Measurements from ENCODE around the gene TM4SF5.

The TM4SF5 gene, protein sequence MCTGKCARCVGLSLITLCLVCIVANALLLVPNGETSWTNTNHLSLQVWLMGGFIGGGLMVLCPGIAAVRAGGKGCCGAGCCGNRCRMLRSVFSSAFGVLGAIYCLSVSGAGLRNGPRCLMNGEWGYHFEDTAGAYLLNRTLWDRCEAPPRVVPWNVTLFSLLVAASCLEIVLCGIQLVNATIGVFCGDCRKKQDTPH

DNA sequence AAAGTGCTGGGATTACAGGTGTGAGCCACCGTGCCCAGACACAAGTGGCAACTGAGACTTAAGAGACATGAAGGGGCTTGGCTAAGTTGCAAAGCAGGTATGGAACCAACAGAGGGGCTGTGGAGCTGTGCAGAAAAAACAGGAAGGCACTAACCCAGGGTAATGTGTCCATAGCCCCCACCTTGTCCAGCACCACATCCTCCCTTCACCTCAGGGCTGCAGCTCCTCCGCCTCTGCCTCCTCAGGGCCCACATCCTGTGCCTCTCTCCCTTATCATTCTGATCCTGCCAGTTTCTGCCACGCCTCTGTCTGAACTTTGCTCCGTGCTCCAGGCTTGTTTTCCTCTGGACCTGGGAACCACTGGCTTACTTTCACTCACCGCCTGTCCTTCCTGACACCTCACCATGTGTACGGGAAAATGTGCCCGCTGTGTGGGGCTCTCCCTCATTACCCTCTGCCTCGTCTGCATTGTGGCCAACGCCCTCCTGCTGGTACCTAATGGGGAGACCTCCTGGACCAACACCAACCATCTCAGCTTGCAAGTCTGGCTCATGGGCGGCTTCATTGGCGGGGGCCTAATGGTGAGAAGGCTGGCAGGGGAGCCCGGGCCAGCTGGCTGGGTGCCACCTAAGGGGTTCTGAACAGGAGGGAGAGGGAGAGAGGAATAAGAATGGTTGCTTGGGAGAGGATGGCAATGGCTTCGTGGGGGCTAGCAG is at the start of gene TM4SF5:
Gene TM4SF5 (plus strand): TSS at position 368 of the 716 bp plus-strand sequence. CDS start 37 bp downstream, at position 405.
- no peak for DNase-seq

DNA sequence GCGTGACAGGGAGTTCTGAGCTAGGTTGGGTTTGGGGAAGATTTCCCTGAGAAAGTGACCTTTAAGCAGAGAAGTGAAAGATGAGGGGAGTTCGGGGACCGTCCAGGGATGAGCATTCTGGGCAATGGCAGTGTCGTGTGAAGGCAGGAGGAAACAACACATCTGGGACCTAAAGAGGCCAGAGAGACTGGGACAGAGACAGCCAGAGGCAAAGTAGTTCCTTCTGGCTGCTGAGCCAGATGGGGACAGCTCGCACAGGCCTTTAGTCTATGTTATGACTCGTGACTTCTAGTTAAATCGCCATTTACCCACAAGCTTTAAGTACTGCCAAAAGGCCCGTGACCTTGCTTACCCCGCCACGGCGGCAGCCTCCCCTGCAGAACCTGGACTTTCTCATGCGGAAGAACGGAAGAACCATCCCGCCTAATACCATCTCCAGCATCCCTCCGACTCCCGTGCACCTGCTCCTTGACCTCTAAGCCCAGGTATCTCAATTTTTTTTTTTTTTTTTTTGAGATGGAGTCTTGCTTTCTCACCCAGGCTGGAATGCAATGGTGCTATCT is 48.9 kb upstream of the TM4SF5 start:
- no peak for DNase-seq

DNA sequence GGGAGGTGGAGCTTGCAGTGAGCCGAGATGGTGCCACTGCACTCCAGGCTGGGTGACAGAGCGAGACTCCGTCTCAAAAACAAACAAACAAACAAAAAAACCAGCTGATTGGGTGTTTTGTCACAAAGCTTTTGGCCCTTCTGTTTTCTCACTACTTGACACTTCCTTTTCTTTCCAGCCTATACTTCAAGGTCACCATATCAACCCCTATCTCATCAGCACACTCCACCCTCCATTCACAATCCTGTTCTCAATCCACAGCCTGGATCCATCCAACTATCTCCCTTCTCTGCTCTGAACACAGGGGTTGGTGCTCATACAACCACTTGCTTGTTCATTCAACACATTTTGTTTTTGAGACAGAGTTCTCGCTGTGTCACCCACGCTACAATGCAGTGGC is 47.0 kb upstream of the TM4SF5 start:
- DNase-seq, result no peak

DNA sequence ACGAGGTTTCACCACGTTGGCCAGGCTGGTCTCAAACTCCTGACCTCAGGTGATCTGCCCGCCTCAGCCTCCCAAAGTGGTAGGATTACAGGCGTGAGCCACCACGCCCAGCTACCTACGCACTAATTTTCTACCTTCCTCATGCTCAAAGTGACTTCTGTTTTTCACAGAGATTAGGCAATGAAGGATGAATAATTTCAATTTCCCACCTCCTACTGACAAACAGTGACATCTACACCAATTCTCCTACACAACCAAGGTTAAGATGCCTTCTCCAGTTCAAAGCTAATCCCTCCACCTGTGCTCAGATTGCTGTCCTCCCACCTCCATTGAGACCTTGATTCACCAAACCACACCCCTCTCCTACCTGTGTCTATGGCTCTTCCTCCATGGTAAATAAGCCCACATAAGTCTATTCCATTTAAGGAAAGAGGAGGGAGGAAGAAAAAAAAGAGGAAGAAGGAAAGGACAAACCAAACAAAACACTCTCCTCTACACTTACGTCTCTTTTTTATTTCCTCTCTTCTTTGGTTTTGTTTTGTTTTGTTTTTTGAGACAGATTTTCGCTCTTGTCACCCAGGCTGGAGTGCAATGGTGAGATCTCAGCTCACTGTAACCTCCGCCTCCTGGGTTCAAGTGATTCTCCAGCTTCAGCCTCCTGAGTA is 45.9 kb upstream of the TM4SF5 start:
- DNase-seq, result no peak

DNA sequence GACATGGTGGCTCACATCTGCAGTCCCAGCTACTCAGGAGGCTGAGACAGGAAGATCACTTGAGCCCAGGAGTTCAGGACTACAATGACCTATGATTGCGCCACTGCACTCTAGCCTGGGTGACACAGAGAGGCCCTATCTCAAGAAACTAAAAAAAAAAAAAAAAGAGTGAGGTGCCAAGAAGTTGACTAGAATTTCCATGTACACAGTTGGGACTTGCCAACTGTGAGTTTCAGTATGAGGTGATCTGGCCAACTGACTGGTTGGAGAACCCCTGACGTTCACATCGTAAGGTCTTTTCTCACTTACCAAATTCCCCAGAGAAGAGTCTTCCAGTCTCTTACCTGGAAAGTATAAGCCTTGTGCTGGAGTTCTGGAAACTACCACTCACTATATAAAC is 43.6 kb upstream of the TM4SF5 start:
- no peak for DNase-seq

DNA sequence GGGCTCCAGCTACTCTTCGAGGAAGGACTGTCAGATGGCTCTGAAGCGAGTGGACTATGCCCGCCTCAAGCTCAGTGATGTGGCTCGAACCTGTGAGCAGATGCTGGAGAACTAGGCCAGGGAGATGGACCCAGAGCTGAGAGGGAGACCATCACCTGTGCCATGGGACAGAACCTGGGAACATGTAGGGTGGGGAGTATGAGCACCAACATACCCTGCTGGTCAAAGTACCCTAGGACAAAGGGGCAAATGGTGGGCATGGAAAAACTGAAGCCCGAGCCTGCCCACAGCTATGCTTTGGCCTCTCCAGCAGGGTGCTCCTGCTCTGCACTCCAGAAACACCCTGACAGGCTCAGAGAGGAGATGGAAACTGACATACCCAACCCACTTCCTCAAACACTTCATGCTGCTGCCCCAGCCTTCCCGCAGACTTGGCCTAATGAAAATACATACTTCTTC is 38.6 kb upstream of the TM4SF5 start:
- no peak for DNase-seq

DNA sequence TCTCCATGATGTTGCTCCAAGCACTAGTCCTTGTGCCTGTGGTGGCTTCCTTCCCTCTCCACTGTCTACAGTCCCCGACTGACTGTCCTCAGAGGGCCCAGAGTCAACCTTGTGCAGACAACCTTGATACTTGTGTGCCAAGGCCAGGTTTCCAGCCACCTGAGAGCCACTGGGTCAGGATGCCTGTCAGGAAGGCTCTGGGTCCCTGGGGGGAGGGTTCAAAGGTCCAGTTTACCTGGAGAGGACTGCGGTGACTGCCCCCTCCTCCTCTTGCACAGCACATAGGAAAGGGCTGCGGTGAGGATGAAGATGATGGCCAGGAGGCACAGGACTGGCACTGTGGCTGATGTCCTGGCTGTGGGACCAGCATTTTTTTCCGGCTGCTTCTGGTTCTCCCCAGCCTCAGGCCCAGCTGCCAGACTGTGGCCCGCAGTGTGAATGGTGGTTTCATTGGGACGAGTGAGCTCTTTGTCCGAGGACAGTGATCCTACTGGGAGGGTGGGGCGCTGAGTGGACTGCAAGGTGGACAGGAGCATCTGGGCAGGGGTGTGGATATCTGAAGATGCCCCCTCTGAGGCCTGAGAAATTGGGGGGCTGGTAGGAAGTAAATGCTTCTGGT is 36.7 kb upstream of the TM4SF5 start:
- DNase-seq, result no peak

DNA sequence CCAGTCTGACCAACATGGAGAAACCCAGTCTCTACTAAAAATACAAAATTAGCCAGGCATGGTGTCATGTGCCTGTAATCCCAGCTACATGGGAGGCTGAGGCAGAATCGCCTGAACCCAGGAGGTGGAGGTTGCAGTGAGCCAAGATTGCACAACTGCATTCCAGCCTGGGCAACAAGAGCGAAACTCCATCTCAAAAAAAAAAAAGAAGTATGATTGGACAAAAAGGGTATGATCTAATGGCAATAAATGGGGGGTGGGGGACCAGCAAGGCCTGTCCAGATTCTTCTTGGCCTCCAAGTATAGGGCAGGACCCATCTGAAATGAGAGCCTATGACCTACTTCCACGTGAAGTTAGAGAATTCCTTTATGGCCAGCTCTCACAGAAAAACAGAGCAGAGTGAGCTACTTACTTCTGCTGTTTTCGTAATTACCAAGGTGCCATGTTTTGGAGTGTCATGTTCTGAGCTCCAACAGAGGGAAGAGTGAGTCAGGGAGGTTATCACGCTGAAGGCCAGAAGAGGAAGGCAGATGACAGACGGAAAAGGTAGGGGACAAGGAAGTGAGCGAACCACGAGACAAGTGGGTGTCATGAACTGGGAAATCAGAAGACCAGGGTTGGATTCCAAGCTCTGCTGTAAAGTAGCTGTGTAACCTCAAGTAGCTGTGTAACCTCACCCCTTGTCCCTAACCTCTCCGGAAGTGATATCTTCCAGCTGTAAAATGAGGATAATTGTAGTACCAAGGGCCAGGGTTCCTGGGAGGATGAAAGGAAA is 35.6 kb upstream of the TM4SF5 start:
- no peak for DNase-seq

DNA sequence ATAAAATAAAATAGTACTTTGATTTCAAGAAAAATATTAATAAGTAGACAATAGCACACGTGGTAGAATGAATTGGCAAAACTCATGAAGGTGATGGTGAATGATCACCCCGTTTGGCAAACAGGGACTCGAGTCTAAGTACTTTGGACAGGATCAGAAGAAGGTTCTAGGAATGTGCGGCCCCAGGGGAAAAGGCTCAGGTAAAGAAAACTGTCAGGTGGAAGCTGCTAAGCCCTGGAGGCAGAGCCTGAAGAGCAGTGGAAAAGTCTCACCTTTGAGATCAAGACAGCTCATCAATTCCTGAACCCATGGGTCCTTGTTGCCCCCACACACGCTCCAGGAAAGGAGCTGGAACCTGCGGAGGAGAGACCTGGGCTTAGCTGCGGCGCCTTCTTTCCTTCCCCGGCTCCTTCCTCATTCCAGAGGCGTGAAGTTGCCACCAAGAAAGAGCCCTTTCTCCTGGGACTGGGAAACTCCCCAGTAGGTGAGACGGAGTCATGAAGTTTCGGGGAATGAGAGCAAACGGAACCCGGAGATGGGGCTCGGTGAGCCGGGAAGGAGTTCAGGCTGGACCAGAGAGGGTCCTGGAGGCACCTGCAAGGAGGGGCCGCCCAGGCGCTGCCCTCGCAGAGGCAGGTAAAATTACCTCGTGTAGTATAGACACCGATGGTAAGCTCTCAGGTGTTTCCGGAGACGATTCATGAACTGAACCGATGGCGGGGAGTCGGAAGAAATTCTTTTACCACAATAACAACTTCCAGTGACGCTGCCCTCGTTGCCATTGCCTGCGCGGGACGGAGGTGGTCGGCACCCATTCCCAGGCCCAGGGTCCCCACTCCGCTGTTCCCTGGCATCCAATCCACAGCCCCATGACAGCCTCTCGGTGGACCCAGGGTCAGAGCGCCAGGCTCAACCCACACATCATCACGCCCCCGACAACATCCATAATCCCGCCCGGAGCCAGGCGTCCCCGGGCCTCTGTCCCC is 33.3 kb upstream of the TM4SF5 start:
- no peak for DNase-seq

DNA sequence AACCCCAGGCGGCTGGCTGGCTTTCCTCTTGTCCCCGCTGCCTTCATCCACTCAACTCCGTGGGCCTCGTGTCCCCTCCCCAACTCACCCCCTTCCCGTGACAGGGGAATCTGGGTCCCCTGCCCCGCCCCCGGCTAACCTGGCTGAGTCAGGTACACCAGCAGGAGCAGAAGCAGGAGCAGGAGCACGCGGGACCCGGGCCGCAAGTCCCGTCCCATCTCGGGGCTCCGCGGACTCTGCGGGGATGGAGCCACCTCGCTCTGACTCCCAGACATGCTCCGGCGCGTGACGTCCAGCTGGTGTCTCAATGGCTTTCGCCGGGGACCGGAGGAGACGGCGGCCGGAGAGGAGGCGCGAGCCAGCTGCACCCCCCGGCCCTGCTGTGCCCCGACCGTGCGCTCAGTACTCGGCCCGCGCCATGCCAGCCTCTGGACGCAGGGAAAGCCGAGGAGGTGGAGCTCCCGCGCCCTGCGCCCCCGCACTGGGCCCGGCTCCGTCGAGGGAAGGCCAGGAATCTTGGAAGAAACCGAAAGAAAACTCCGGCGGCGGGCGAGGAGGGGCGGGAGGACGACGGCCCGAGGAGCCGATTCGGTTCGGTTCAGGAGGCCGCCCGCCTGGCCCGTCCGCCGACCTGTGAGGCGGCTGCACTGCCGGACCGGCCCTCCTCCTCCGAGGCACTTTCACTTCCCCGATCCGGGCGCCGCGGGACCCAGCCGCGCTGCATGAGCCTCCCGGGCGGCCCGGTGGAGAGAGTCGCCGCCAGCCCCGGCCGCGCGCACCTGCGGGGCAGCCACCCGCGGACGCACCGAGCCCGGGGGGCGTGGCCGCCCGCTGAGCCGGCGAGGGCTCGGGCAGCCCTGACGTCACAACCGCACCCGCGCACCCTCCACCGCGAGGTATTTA is 32.3 kb upstream of the TM4SF5 start, which contains the start of the genes CXCL16 and ZMYND15:
Gene CXCL16 (minus strand): TSS at position 807 of the 903 bp plus-strand sequence. CDS start 589 bp downstream, at position 218.
Gene ZMYND15 (plus strand): TSS at position 712 of the 903 bp plus-strand sequence. CDS start 716 bp downstream, outside the sequence.
- no peak for DNase-seq

DNA sequence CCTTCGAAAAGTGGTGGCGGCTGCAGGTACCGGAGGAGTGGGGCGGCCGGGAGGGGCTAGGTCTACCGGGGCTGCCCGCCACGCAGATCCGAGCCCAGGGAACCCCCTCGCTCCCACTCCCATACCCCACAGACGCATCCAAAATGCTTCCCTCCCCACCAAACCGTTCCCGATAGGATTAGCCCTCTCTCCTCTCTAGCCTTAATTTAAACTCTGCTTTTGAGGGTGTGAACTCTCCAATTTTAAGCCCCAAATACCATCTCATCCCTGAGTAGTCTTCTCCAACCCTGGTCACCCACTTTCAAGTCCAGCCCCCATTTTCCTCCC is 31.7 kb upstream of the TM4SF5 start:
- no peak for DNase-seq

DNA sequence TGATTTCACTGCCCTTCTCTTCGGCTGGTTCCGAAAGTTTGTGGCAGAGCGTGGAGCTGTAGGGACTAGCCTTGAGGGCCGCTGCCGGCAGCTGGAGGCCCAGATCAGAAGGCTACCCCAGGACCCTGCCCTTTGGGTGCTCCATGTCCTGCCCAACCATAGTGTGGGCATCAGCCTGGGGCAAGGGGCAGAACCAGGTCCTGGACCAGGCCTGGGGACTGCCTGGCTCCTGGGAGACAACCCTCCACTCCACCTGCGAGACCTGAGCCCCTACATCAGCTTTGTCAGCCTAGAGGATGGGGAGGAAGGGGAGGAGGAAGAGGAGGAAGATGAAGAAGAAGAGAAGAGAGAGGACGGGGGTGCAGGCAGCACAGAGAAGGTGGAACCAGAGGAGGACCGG is 31.1 kb upstream of the TM4SF5 start:
- no peak for DNase-seq

DNA sequence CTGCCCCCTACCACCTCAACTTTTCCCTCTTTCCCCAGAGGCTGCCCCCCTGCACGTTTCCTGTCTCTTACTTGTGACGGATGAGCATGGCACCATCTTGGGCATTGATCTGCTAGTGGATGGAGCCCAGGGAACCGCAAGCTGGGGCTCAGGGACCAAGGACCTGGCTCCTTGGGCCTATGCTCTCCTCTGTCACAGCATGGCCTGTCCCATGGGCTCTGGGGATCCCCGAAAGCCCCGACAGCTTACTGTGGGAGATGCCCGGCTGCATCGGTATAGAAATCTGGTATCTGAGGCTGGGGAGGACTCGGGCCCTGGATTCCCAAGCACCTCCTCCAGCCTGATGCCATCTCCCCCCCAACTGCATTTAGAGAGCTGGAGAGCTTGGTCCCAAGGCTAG is 30.1 kb upstream of the TM4SF5 start:
- no peak for DNase-seq

DNA sequence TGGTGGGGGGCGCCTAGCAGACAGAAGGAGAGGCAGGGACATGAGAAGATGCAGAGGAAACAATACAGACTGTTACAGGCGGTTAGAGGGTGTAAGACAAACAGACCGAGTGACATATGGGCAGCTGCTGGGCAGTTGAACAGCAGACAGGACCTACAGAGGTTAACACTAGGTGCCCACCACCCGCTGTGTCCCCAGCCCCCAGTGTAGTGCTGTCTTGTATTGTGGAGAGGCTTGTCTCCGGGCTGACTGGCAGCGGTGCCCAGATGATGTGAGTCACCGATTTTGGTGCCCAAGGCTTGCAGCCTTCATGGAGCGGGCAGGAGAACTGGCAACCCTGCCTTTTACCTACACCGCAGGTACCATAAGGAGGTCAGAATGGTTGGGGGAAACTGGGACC is 29.6 kb upstream of the TM4SF5 start:
- DNase-seq, result no peak

DNA sequence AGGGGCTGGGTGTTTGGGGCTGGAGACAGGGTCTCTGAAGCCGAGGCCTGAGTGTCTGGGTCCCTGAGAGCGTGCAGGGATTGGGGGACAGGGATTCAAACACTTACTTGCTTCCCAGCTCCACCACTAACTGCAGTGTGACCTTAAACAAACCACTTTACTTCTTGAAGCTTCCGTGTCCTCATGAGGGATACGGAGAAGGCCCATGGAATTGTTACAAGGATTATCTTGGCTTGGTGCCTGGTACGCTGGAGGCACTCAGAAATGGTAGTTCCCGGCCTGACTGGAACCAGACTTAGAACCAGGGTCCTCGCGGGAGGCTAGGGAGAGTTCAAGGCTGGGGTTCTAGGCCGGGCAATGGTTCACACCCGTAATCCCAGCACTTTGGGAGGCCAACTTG is 29.1 kb upstream of the TM4SF5 start:
- DNase-seq, result no peak

DNA sequence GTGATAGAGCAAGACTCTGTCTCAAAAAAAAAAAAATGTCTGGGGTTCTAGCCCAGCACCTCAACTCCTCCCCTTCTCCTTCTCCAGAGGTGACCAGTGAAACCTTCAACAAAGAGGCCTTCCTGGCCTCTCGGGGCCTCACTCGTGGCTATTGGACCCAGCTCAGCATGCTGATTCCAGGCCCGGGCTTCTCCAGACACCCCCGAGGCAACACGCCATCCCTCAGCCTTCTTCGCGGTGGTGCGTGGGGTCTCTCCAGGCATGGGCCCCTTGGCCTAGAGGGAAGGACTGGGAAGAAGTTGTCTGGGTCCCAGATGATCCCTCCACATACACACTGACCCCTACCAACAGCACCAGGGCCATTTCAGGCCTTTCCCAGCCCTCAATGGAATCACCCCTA is 28.5 kb upstream of the TM4SF5 start:
- no peak for DNase-seq

DNA sequence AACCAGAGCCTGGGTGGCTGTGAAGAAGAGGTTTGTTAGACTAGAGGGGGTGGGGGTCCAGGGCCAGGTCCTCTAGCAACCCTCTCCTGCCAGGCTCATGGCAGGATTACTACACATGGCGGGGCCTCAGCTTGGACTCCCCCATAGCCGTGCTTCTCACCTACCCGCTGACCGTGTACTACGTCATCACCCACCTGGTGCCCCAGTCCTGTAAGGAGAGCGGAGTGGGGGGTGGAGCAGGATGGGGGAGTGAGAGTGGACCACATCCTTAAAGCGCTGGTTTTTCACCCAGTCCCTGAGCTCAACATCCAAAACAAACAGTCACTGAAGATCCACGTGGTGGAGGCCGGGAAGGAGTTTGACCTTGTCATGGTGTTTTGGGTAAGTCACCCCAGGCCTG is 27.8 kb upstream of the TM4SF5 start:
- DNase-seq, result no peak

DNA sequence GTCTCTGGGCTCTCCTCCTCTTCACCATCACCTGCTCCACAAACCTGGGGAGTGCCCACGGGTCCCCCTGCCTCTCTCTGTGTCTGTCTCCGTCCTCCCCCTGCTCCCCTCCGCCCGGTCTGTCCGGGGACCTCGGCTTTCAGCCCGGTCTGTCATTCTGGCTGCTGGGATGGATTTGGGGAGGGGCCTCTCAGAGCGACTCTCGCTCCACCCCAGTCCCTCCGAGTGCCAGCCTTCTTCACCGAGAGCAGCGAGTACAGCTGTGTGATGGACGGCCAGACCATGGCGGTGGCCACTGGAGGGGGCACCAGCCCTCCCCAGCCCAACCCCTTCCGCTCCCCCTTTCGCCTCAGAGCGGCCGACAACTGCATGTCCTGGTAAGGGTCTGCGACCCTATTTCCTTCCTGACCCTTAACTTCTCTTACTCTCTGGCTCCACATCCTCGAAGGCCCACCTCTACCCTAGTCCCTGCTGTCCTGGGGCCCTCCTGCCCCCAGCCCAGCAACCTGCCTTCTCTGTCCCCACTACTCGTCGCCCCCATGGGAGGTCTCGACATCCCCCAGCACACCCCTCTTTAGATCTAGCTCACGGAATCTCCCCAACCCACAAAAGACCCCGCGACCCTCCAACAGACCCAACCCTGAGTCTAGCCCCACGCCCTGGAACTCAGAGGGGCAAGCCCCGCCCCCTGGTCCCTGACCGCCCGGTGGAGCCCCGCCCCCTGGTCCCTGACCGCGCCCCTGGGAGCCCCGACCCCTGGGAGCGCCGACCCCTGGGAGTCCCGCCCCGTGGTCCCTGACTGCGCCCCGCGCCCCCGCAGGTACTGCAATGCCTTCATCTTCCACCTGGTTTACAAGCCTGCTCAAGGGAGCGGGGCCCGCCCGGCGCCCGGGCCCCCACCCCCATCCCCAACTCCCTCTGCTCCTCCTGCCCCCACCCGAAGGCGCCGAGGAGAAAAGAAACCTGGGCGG is 26.4 kb upstream of the TM4SF5 start:
- no peak for DNase-seq

DNA sequence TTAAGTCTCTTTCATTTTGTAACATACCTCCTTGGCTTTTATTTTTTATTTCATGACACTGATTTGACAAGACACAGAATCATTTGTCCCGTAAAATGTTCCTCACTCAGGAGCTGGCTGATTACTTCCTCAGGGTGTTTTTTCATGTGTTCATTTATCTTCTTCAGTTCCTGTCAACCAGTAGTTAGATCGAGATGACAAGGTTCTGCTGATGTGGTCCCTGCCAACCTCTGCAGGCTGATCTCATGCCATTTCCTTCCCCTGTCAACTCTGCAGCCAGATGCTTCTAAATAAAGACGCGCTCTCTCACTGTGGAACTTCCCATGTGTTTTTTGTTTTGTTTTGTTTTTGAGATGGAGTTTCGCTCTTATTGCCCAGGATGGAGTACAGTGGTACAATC is 23.8 kb upstream of the TM4SF5 start:
- no peak for DNase-seq

Measured in NCI-H748 treated with DMSO at 0.1 percent for 48 hours (cell line).